ENCODE data around the gene TCP1.
"Not testable (repeated sequence)": the region's sequence is repeated elsewhere in the genome, so short reads cannot be mapped to it uniquely, and the experiment has no call there.

TCP1 gene

GRCh38 chr6:159816775-159817174 lies 27.4 kb upstream of the TCP1 start:
- DNase-seq, result not testable (repeated sequence)

GRCh38 chr6:159815410-159815809 lies 26.0 kb upstream of the TCP1 start:
- DNase-seq, result no peak

- DNase-seq, result no peak
Observed at GRCh38 chr6:159813781-159814180, 24.4 kb upstream of the TCP1 start.

GRCh38 chr6:159809149-159809548 lies 19.7 kb upstream of the TCP1 start:
- DNase-seq, result no peak

GRCh38 chr6:159808647-159809046 lies 19.2 kb upstream of the TCP1 start:
- no peak for DNase-seq

GRCh38 chr6:159807150-159807858 lies 17.9 kb upstream of the TCP1 start:
- DNase-seq, result no peak

- no peak for DNase-seq
Observed at GRCh38 chr6:159806021-159806458, 16.6 kb upstream of the TCP1 start.

GRCh38 chr6:159805440-159806020 lies 16.1 kb upstream of the TCP1 start:
- DNase-seq, result no peak

GRCh38 chr6:159804504-159804903 lies 15.1 kb upstream of the TCP1 start:
- no peak for DNase-seq

GRCh38 chr6:159801935-159802334 lies 12.5 kb upstream of the TCP1 start:
- DNase-seq, result no peak

- no peak for DNase-seq
Observed at GRCh38 chr6:159800141-159800865, 10.9 kb upstream of the TCP1 start, which contains the start of gene PNLDC1. Gene PNLDC1 (plus strand): TSS chr6:159800276. CDS start chr6:159800308, 32 bp downstream.

- no peak for DNase-seq
Observed at GRCh38 chr6:159797554-159797953, 8.2 kb upstream of the TCP1 start.

- DNase-seq, result not testable (repeated sequence)
Observed at GRCh38 chr6:159794976-159795375, 5.6 kb upstream of the TCP1 start.

- peak; percentile 41 for DNase-seq
Observed at GRCh38 chr6:159790956-159791598, 1.7 kb upstream of the TCP1 start.

GRCh38 chr6:159790149-159790955 lies 950 bp upstream of the TCP1 start, which contains the start of gene MRPL18:
Gene MRPL18 (plus strand): TSS chr6:159790467. CDS start chr6:159790588, 121 bp downstream.
- peak; percentile 100 for DNase-seq

- DNase-seq, result peak; percentile 37
Observed at GRCh38 chr6:159788753-159789376, 537 bp downstream of the TCP1 start.

- no peak for DNase-seq
Observed at GRCh38 chr6:159788276-159788675, 1.1 kb downstream of the TCP1 start.

- no peak for DNase-seq
Observed at GRCh38 chr6:159778542-159779103, 10.8 kb downstream of the TCP1 start.

GRCh38 chr6:159778131-159778530 lies 11.3 kb downstream of the TCP1 start:
- DNase-seq, result no peak

GRCh38 chr6:159777240-159777904 lies 12.0 kb downstream of the TCP1 start:
- no peak for DNase-seq

- DNase-seq, result no peak
Observed at GRCh38 chr6:159772196-159772595, 17.2 kb downstream of the TCP1 start.
